PFSK-1 (cell line): ENCODE data around the gene ADSL.

Experiments used
- POLR2AphosphoS5 ChIP-seq: IDR thresholded peaks from 2 replicates; pipeline ENCODE4 v1.6.1; 2012; ENCODE audit warnings: low read depth, mild to moderate bottlenecking, control low read depth, low read length, moderate library complexity
- TAF1 ChIP-seq: IDR thresholded peaks from 2 replicates; pipeline ENCODE4 v1.6.1; 2012; ENCODE audit warnings: low read length, control low read depth, borderline replicate concordance; ENCODE audit not compliant: insufficient read depth
- TF ChIP-seq, protein P1 (sequence below), 2 experiments: IDR thresholded peaks; 2 replicates each; pipeline versions ENCODE4 v1.6.1 to v1.8.0; 2011 to 2012; ENCODE audit warnings: low read depth in 2 of 2, low read length in 2 of 2, control low read depth in 1 of 2, inconsistent platforms in 1 of 2, mild to moderate bottlenecking in 1 of 2, moderate library complexity in 1 of 2; ENCODE audit not compliant: insufficient read depth in 1 of 2

DNA sequence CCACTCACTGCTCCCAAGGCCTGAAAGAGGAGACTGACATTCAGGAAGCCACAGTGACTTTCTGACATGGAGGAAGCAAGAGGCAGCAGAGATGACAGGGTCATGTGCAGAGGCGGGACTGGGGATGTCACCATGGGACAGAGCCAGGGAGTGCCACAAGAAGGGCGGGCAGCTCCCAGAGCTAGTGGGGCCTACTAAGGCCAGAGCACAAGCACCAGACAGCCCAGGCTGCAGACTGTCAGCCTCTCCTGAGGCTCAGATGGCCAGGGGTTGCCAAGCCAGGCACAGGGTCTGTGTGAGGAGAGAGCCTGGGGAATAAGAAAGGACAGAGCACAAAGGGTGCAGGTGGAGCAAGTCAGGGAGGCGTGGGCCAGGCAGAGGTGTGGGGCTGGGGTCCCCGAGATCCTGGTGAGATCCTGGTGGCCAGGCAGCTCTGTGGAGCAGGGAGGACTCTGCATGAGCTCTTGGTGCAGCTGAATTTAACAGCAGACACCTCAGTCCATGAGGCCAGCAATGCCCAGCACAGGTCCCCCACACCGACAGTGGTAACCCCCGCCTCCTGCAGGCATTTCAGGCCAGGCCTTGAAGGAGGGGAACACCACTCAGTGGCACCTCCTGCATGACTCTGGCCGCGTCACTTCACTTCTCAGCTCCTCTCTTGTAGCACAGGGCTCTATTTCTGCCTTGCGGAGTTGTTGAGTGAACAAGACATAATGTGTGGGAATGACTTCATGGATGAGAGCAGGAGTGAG lies 76.4 kb downstream of the ADSL start:
- TF ChIP-seq POLR2AphosphoS5 (no peak), TAF1 (no peak)
- TF ChIP-seq, protein P1, sequence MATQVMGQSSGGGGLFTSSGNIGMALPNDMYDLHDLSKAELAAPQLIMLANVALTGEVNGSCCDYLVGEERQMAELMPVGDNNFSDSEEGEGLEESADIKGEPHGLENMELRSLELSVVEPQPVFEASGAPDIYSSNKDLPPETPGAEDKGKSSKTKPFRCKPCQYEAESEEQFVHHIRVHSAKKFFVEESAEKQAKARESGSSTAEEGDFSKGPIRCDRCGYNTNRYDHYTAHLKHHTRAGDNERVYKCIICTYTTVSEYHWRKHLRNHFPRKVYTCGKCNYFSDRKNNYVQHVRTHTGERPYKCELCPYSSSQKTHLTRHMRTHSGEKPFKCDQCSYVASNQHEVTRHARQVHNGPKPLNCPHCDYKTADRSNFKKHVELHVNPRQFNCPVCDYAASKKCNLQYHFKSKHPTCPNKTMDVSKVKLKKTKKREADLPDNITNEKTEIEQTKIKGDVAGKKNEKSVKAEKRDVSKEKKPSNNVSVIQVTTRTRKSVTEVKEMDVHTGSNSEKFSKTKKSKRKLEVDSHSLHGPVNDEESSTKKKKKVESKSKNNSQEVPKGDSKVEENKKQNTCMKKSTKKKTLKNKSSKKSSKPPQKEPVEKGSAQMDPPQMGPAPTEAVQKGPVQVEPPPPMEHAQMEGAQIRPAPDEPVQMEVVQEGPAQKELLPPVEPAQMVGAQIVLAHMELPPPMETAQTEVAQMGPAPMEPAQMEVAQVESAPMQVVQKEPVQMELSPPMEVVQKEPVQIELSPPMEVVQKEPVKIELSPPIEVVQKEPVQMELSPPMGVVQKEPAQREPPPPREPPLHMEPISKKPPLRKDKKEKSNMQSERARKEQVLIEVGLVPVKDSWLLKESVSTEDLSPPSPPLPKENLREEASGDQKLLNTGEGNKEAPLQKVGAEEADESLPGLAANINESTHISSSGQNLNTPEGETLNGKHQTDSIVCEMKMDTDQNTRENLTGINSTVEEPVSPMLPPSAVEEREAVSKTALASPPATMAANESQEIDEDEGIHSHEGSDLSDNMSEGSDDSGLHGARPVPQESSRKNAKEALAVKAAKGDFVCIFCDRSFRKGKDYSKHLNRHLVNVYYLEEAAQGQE (IDR thresholded peaks at IDR 0.05; ENCODE audit: insufficient read depth in 1 of 2, low read depth in 2 of 2, low read length in 2 of 2), result no peak
